GM19351 (cell line): ENCODE results near the gene RUBCN.
"Not testable (repeated sequence)": the region's sequence is repeated elsewhere in the genome, so short reads cannot be mapped to it uniquely, and the experiment has no call there.

ENCODE experiments used
- ATAC-seq: cut with Tn5 transposase; IDR thresholded peaks from one replicate; pipeline ENCODE4 v1.9.1; 2021; ENCODE audit warnings: mild to moderate bottlenecking, moderate library complexity; ENCODE audit not compliant: unreplicated experiment

RUBCN gene

GRCh38 chr3:197686899-197687298 lies 49.8 kb downstream of the RUBCN start:
- no peak for ATAC-seq

DNA sequence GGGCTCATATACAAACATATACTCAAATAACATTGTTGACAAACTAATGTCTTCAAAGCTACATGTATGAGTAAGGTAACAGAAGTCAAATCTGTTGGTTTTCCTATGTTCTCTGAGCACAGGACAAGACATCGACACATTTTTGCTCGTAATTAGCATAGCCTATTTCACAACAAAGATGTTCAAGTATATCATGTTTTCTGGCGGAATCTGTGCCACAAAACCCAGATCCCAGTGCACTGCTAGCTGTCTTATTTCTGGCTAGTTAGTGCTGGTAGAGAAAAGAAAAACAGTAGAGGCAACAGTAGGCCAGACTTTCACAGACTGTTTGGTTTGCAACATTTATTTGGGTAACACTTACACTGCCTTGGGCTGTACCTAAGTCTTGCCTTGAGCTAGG lies 51.2 kb downstream of the RUBCN start:
- no peak for ATAC-seq

DNA sequence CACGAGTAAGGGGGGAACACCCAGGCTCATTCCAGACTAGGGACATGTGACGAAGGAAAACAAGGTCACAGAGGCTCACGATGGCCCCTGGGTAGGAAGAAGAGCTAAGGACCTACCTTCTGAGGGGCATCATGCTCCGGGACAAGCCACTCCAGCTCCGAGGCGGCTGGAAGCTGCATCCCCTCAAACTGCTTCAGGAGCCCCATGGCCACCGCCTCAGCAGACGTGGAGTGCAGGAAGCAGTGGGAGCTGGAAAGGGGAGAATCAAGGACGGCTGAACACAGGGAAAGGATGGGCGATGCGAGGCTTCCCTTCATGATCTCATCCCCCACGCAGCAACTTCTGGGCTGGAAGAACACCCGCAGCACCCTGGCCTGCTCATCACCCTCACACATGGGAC lies 53.5 kb downstream of the RUBCN start:
- ATAC-seq: no peak

DNA sequence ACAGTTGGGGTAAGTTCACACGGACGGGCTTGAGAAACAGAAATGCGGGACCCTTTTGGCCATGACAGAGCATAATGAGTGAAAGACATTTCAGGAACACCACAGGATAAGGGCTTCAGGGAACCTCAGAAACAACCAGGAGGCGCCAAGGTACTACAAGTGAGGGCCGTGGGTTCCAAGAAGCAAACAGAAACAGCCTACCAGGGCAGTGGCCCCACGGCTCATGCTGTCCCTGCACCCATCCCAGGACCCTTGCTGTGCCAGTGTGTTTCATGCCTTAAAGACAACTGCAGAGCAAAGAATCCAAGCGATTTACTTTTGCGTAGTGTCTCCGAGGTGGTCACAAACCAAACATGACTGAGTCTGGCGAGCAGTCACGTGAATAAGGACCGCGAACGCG lies 54.0 kb downstream of the RUBCN start:
- no peak for ATAC-seq

GRCh38 chr3:197680955-197681521 lies 55.7 kb downstream of the RUBCN start:
- no peak for ATAC-seq

- no peak for ATAC-seq
Measured at GRCh38 chr3:197675951-197676350, 60.8 kb downstream of the RUBCN start.

GRCh38 chr3:197675563-197675860 lies 61.2 kb downstream of the RUBCN start:
- no peak for ATAC-seq

- no peak for ATAC-seq
Measured at GRCh38 chr3:197674741-197675562, 61.8 kb downstream of the RUBCN start.

DNA sequence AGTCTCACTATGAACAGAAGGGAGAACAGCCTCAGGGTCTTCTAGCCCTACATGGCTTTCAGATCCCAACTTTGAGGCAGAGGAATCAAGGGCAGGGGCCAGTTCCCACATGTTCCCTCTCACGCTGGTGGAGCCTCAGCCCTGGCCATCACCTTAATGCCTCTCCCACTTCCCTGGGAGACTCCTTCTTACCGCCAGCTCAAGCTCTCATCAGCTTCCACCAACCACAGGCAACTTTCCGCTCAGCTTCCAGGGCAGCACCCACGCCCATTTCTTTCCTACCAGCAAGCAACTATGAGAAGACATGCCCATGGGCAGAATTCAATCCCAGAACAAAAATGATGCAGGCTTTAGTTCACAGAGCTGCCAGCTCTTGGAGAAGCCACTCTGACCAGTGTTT lies 63.5 kb downstream of the RUBCN start:
- no peak for ATAC-seq

GRCh38 chr3:197670361-197670760 lies 66.3 kb downstream of the RUBCN start:
- ATAC-seq: no peak

DNA sequence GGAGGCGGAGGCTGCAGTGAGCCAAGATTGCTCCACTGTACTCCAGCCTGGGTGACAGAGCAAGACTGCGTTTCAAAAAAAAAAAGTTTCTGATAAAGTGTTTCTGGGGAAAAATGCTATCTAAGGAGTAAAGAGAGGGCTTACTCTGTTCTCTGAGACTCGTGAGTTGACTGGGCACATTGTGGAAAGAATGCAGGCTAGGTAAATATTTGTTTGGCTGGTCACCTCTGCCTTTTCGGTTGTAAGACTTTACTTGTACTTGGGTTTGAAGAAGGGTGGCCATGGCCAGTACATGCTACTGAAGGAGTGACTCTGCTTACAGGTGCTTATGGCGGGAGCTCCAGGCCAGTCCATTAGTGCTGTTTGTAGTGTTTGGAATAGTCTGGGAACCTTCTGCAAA lies 68.7 kb downstream of the RUBCN start:
- no peak for ATAC-seq

DNA sequence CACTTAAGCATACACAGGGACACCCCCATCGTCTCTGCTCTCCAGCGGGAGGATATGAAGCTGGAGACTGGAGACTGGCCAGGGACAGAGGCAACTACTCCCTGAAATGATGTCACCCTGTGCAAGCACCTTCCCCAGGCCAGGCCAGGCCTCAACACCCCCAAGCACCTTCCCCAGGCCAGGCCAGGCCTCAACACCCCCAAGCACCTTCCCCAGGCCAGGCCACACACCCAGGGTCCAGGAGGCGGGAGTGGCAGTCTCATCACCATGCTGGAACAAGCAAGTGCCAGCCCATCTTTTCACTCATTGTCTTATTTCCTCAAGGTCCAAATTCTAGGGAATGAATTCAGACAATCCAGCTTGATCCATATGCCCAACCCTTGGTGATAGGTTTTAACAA lies 69.4 kb downstream of the RUBCN start:
- not testable (repeated sequence) for ATAC-seq

DNA sequence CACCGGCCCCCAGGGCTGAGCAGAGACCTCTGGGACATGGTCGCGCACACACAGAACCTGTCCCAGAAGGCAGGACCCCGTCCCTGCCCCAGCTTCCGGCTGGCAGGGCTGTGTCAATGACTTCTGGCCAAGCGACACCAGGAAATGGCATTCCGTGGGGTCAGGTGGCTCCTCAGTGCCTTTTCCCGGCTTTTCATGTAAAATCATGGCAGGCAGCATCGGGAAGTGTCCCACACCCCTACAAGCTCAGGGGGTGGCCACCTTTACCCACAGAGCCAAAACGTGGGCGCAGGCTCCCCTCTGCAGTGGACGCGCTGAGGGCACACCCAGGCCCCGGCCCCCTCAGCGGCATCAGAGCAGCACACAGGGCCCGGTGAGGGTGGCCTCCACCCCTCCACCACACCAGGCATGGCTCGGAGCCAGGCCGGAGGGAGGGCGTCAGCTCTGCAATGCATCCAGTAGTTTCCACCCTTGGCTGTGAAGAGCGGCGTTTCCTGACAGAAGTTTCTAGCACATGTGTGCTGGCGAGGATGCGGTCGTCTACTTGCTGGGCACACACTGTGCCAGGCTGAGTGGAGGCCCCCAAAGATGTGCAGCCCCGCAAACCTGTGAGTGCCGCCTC lies 70.4 kb downstream of the RUBCN start:
- ATAC-seq: not testable (repeated sequence)

GRCh38 chr3:197665549-197665948 lies 71.2 kb downstream of the RUBCN start:
- peak; percentile 21 for ATAC-seq

DNA sequence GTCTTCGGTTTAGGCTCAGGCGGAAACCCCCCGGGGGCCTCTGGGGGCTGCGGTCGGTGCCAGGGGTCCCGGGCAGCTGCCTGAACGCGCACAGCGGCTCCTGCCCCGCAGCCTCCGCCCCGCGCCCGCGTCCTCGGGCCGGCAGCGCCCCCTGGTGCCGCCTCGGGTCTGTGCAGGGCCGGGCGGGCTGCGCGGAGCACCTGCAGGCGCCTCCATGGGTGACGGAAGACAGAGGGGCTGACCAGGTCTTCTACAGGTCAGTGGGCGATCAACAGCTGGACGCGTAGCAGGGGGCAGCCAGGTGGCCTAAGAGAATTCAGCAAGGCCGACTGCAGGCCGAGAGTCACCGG lies 71.6 kb downstream of the RUBCN start:
- ATAC-seq: peak; percentile 91

- ATAC-seq: peak; percentile 48
Measured at GRCh38 chr3:197664414-197665141, 72.1 kb downstream of the RUBCN start.

- not testable (repeated sequence) for ATAC-seq
Measured at GRCh38 chr3:197663367-197664140, 73.2 kb downstream of the RUBCN start.

DNA sequence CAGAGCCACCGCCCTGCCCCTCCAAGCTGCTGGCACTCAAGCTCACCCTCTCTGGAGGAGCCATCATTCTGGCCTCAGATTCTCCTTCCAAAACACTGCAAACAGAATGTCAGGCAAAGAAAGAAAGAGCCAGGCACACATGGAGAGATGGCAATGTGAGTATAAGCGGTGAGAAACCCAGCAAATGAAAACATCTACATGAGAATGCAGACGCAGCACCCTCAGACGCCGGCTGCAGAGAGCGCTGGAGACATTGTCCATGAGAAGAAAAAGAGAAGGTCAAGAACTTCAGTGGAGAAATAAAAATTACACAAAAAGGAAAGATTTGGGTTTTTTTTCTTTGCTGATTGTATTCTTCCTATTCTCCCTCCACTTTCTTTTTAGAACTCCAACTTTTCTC lies 74.4 kb downstream of the RUBCN start:
- ATAC-seq: not testable (repeated sequence)

DNA sequence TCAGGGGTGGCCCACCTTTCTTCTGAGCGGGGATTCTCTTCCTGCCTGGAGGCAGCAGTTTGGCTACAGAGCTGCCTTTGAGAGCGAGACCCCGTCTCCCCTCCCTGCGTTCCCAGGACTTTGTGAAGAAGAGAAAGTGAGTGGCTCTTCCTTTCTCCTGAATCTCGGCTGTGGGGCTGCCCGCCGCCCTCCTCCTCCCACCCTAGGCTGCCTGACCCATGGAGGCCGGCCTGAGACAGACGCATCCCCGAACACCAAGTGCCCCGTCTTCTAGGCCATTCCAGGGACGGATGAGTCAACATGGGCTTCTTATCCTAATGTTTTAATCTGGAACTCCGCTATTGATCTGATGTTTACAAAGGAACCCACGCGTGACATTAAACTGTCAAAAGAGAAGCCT lies 74.8 kb downstream of the RUBCN start:
- ATAC-seq: not testable (repeated sequence)

GRCh38 chr3:197661234-197661834 lies 75.4 kb downstream of the RUBCN start:
- not testable (repeated sequence) for ATAC-seq

DNA sequence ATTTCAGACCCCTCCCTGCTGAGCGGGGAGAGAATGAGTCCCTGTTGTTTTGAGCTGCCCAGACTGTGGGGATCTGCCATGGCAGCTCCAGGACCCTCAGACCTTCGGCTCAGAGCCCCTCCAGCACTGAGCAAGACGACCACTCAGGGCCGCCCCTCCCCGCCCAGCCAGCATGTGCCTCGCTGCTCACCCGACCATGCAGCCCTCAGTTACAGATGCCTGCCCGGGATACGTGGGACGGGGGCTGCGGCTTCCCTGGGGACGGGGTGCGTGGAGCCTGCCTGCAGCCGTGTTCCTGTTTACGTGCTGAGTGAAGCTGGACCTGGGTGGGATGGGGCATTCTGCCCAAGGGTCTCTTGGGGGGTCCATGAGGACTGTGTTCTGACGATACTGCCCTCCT lies 77.0 kb downstream of the RUBCN start:
- ATAC-seq: not testable (repeated sequence)
